Heart right ventricle (tissue), 16 donors: ENCODE data around the gene UNC13C. TPM values are rescaled to one million over a fixed set of nuclear protein-coding genes. Genes with fewer than 3 reads are reported as not detected.

Experiments used
- ATAC-seq, 8 donors: fragments of 200-7000 bp; cut with Tn5 transposase; one replicate each; pipeline ENCODE4 v1.9.1; 2020; ENCODE audit warnings: mild to moderate bottlenecking in 8 of 8, moderate library complexity in 8 of 8, moderate number of reproducible peaks in 1 of 8
- DNase-seq, 2 donors: peaks; one replicate each; pipeline ENCODE4 v3.0.0-alpha.2; 2020
- H3K27ac ChIP-seq, 10 donors: fragments of 200-600 bp; sonication (generic) in 2 of 10; one replicate each; pipeline versions ENCODE4 v1.5.0 to v1.8.0; 2020 to 2022; ENCODE audit warnings: mild to moderate bottlenecking in 3 of 10
- H3K27me3 ChIP-seq, 7 donors: fragments of 200-600 bp; one replicate each; pipeline ENCODE4 v1.8.0; 2021 to 2022; ENCODE audit warnings: mild to moderate bottlenecking in 2 of 7
- H3K36me3 ChIP-seq, 9 donors: fragments of 200-600 bp; sonication (generic) in 1 of 9; one replicate each; pipeline versions ENCODE4 v1.5.0 to v1.8.0; 2020 to 2022; ENCODE audit warnings: mild to moderate bottlenecking in 2 of 9
- H3K4me1 ChIP-seq, 9 donors: fragments of 200-600 bp; sonication (generic) in 1 of 9; one replicate each; pipeline versions ENCODE4 v1.5.0 to v1.8.0; 2020 to 2022; ENCODE audit warnings: mild to moderate bottlenecking in 4 of 9
- H3K4me3 ChIP-seq, 10 donors: fragments of 200-600 bp; sonication (generic) in 2 of 10; one replicate each; pipeline versions ENCODE4 v1.5.0 to v1.8.0; 2020 to 2022; ENCODE audit warnings: mild to moderate bottlenecking in 7 of 10, moderate library complexity in 2 of 10
- H3K9me3 ChIP-seq, 11 donors: fragments of 200-600 bp in 10 of 11; sonication (generic) in 2 of 11; one replicate each; pipeline versions ENCODE4 v1.5.0 to v1.8.0; 2013 to 2022; ENCODE audit warnings: mild to moderate bottlenecking in 2 of 11, control low read depth in 1 of 11, moderate library complexity in 1 of 11
- CTCF ChIP-seq, 9 donors: fragments of 200-600 bp; sonication (generic) in 2 of 9; IDR thresholded peaks; one replicate each; pipeline versions ENCODE4 v1.5.0 to v1.8.0; 2021 to 2022; ENCODE audit warnings: antibody characterized with exemption in 9 of 9, mild to moderate bottlenecking in 5 of 9, moderate library complexity in 1 of 9
- WGBS, 2 donors: extraction: QIAGEN DNeasy Blood & Tissue Kit; methylation state at CpG; one replicate each; pipeline ENCODE4 v1.1.7; 2013; ENCODE audit warnings: inconsistent platforms in 1 of 2; 5-methylcytosine and 5-hydroxymethylcytosine counted together
- intact Hi-C, 10 donors: fragments of 100-400 bp; cut with DNase I; formaldehyde crosslinking; loops; one replicate each; pipeline versions ENCODE4 v1.11.1 to v1.14.2; 2022
- polyA plus RNA-seq, 2 donors: library from polyadenylated mRNA; stranded (reverse); fragments of 200-250 nt; gene quantifications; one replicate each; pipeline ENCODE4 v1.2.3, GENCODE V29; 2013
- total RNA-seq, 10 donors: library from RNA; stranded (reverse); fragmentation: NEBNext Ultra II Directional in 3 of 10; extraction: Animal tissue kit (Norgen Biotek cat#: 25700) in 3 of 10; gene quantifications; one replicate each; pipeline versions ENCODE4 v1.2.1 to v1.2.4, GENCODE V29; 2021 to 2023
- donor health status: Arrhythmogenic right ventricular cardiomyopathy.
- donor health status: ischemic (EF 13 %, LVEDD 7.1; RV severe dilation, severe dysfunction).
- donor health status: healthy with polysubstance abuse.
- donor health status: DM: no; HTN: yes; CAD: no.
- donor health status: DM: no; HTN: no; CAD: no.
- donor health status: ischemic (EF 25% LVEDD 6.9; RV normal size, moderate dysfunction).
- donor health status: ischemic (EF 25% LVEDD 5.7; RV mildly dilated, moderate dysfunction).
- donor health status: healthy.
- donor health status: DM: yes; HTN: yes; CAD: no.
- donor health status: Ischemic cardiomyopathy.
- donor health status: ischemic (EF 35%, LVEDD 5.7; RV mildly dilated, moderate dysfunction).
- donor health status: nonischemic (EF 11% LVEDD 7.7; RV severe dilation, severe dysfunction).
- donor health status: DM: yes; HTN: yes; CAD: no.
- donor health status: PGD.
- donor health status: ischemic (EF 29% LVEDD 5.4; RV normal size, mild dysfunction).
- donor health status: nonischemic (EF 23%, LVEDD 6.1; RV moderate dilation, normal function).

UNC13C gene
- total and polyA plus RNA-seq, 12 donors: 0.04 to 0.85 (median 0.19) TPM; not detected in 5

DNA sequence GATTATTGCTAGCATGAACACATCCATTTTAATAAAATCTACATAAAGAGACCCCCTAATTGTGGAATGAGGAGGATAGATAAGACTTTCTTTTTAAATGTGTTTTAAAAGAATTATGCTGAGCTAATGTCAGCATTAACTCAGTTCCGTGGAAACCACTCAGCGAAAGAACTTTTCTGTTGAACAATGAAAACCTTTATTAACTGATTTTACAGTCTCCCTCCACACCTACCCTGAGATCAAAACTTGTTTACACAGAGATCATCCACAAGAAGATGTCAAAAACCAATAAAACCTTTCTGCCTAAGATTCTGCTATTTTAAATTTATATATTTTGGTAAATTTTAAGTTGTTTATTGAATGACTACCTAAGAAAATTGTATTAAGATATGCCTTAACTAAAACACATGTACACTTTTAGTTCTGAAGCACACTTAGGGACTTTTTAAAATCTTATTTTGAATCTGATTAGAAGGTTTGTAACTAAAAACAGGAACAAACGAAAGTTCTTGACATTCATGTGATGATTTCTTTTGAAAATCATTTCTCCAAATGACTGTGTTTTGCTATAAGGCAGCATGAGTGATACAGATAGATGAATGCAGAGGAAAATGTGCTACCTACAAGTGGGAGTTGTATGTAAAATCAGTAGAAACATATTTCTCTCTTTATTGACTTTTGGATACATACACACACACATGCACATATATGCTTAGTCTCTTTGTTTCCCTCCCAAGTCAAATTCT is 369.0 kb downstream of the UNC13C start:
- intact Hi-C loops: loop anchor here in 1 of 10 donors (10.0 kb wide), 1 partner anchor 58 kb away; no protein-coding TSS in a partner anchor
- no peak for DNase-seq

GRCh38 chr15:54353726-54354125 is 375.5 kb downstream of the UNC13C start:
- no peak for ATAC-seq
- no peak overlapping the region for H3K4me3 ChIP-seq
- H3K27me3 ChIP-seq: no peaks in the 10 kb centered on the region
- H3K9me3 ChIP-seq: peaks cover 0 to 30% (median 3%) of the 10 kb centered on the region in 11 donors
- intact Hi-C loops: no loop called here
- H3K4me1 ChIP-seq: no peaks in the 10 kb centered on the region
- no peak for TF ChIP-seq CTCF (IDR thresholded peaks at IDR 0.05)
- no peak overlapping the region for H3K27ac ChIP-seq
- no peaks in the 10 kb centered on the region for H3K36me3 ChIP-seq
- DNase-seq: no peak
- WGBS, 2 donors: 78% methylated on average over 2 of the region's 2 CpGs

More for the DNA sequence above, 369.0 kb downstream of the UNC13C start:
- Histone ChIP-seq H3K36me3 (no peaks in the 10 kb centered on the region), H3K27me3 (no peaks in the 10 kb centered on the region), H3K4me3 (no peak overlapping the region), H3K4me1 (no peaks in the 10 kb centered on the region), H3K27ac (no peak overlapping the region), H3K9me3 (no peaks in the 10 kb centered on the region)
- WGBS, 2 donors: 73 to 74% methylated on average over 3 of the region's 3 CpGs
- TF ChIP-seq CTCF (IDR thresholded peaks at IDR 0.05): no peak
- ATAC-seq: no peak

GRCh38 chr15:54354341-54354740 is 376.1 kb downstream of the UNC13C start:
- H3K4me3 ChIP-seq: no peak overlapping the region
- H3K27me3 ChIP-seq: no peaks in the 10 kb centered on the region
- no peak for TF ChIP-seq CTCF (IDR thresholded peaks at IDR 0.05)
- H3K27ac ChIP-seq: no peak overlapping the region
- no peaks in the 10 kb centered on the region for H3K4me1 ChIP-seq
- H3K36me3 ChIP-seq: no peaks in the 10 kb centered on the region
- DNase-seq (no peak), ATAC-seq (no peak)
- 47 to 85% methylated on average over 1 of the region's 1 CpG for WGBS, 2 donors
- peaks cover 0 to 36% (median 4%) of the 10 kb centered on the region in 11 donors for H3K9me3 ChIP-seq
- intact Hi-C loops: no loop called here

DNA sequence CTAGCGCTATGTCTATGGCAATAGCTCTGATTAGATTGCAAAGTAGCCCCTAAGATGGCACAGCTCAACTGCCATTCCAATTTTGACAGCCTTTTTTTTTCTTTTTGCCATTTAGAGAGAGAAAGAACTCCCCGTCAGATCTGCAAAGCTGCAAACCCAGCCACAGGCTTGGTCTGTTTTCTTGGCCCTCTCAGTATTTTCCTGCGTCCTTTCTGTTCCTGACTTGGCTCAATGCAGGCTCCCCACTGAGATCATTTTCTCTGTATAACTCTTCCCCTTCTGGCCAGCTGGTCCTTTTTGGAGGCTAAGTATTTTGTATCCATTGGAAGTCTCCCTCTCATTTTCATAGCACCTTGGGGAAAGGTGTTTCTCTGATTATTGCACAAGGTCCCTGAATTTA is 386.7 kb downstream of the UNC13C start:
- Histone ChIP-seq H3K27me3 (no peaks in the 10 kb centered on the region), H3K36me3 (no peaks in the 10 kb centered on the region), H3K27ac (no peak overlapping the region), H3K9me3 (peaks cover 0 to 28% (median 18%) of the 10 kb centered on the region in 11 donors), H3K4me3 (no peak overlapping the region), H3K4me1 (no peaks in the 10 kb centered on the region)
- no peak for DNase-seq
- intact Hi-C loops: no loop called here
- no peak for TF ChIP-seq CTCF (IDR thresholded peaks at IDR 0.05)
- no peak for ATAC-seq
- 70 to 76% methylated on average over 3 of the region's 3 CpGs for WGBS, 2 donors
